B cell (primary cell): ENCODE data around the gene AMBRA1. TPM values are rescaled to one million over a fixed set of nuclear protein-coding genes. Genes with fewer than 3 reads are reported as not detected.

Experiments used
- ATAC-seq: fragments of 200-7000 bp; cut with Tn5 transposase; one replicate; pipeline ENCODE4 v1.10.0; 2021; ENCODE audit warnings: low read depth, mild to moderate bottlenecking, moderate number of reproducible peaks, moderate library complexity
- CTCF ChIA-PET: fragments of 350-600 bp; sonication (Branson Sonifier 250); formaldehyde crosslinking; loops from one replicate; lab custom pipeline; 2021; ENCODE audit warnings: antibody characterized with exemption, inconsistent platforms; lab: Charles Lee
- POLR2A ChIA-PET: fragments of 350-600 bp; sonication (Branson Sonifier 250); formaldehyde crosslinking; loops from one replicate; lab custom pipeline; 2021; ENCODE audit warnings: antibody characterized with exemption; lab: Charles Lee
- DNase-seq: peaks from one replicate; pipeline ENCODE4 v3.0.0; 2013
- H2AFZ ChIP-seq: 2 replicates; pipeline ENCODE4 v1.6.1; 2012; ENCODE audit warnings: mild to moderate bottlenecking, low read depth, low read length; ENCODE audit not compliant: insufficient read depth, poor library complexity, severe bottlenecking
- H3K27ac ChIP-seq, 2 donors: 1 replicate in 1 of 2; 2 replicates in 1 of 2; pipeline ENCODE4 v1.5.1; 2012 to 2013; ENCODE audit warnings: low read length in 2 of 2, mild to moderate bottlenecking in 2 of 2, moderate library complexity in 1 of 2
- H3K27me3 ChIP-seq, 4 experiments: fragments of 200-600 bp in 1 of 4; sonication (generic) in 1 of 4; replicated peaks in 1 of 4; 1 replicate in 2 of 4; 2 replicates in 2 of 4; pipeline versions ENCODE4 v1.6.1 to v1.7.0; 2013 to 2016; ENCODE audit warnings: low read length in 3 of 4, mild to moderate bottlenecking in 2 of 4, mixed read lengths in 1 of 4, moderate library complexity in 1 of 4; ENCODE audit not compliant: insufficient read depth in 4 of 4, control insufficient read depth in 3 of 4; ENCODE audit errors: control extremely low read depth in 1 of 4
- H3K36me3 ChIP-seq, 2 experiments: replicated peaks in 1 of 2; 1 replicate in 1 of 2; 2 replicates in 1 of 2; pipeline versions ENCODE4 v1.6.1 to v1.7.1; 2013; ENCODE audit warnings: low read length in 1 of 2; ENCODE audit not compliant: insufficient read depth in 2 of 2, control insufficient read depth in 1 of 2; ENCODE audit errors: control extremely low read depth in 1 of 2, extremely low read depth in 1 of 2
- H3K4me1 ChIP-seq, 2 donors: fragments of 200-600 bp in 1 of 2; sonication (generic) in 1 of 2; 1 replicate in 1 of 2; 2 replicates in 1 of 2; pipeline versions ENCODE4 v1.5.1 to v1.6.1; 2013 to 2017; ENCODE audit warnings: low read length in 2 of 2; ENCODE audit not compliant: control insufficient read depth in 2 of 2, insufficient read depth in 2 of 2
- H3K4me2 ChIP-seq: replicated peaks from 2 replicates; pipeline ENCODE3; 2012; ENCODE audit warnings: mild to moderate bottlenecking, low read depth, low read length; ENCODE audit not compliant: poor library complexity, severe bottlenecking
- H3K4me3 ChIP-seq, 5 experiments: fragments of 200-600 bp in 1 of 5; sonication (generic) in 1 of 5; 1 replicate in 3 of 5; 2 replicates in 2 of 5; pipeline versions ENCODE4 v1.5.1 to v1.7.0; 2011 to 2016; ENCODE audit warnings: low read length in 4 of 5, mild to moderate bottlenecking in 4 of 5, low read depth in 2 of 5, control low read depth in 1 of 5, moderate library complexity in 1 of 5; ENCODE audit not compliant: insufficient read depth in 1 of 5; ENCODE audit errors: control extremely low read depth in 1 of 5, extremely low read depth in 1 of 5
- H3K79me2 ChIP-seq: fragments of 200-600 bp; sonication (generic); one replicate; pipeline ENCODE4 v1.6.0; 2016; ENCODE audit warnings: low read length; ENCODE audit not compliant: control insufficient read depth, insufficient read depth
- H3K9ac ChIP-seq: fragments of 200-600 bp; sonication (generic); 2 replicates; pipeline ENCODE4 v1.6.1; 2017; ENCODE audit warnings: mild to moderate bottlenecking, low read length, moderate library complexity
- H3K9me3 ChIP-seq, 3 donors: one replicate each; pipeline versions ENCODE4 v1.6.1 to v1.7.1; 2013; ENCODE audit warnings: low read length in 2 of 3; ENCODE audit not compliant: control insufficient read depth in 2 of 3, insufficient read depth in 1 of 3; ENCODE audit errors: control extremely low read depth in 1 of 3
- H4K20me1 ChIP-seq: 2 replicates; pipeline ENCODE4 v1.6.0; 2012; ENCODE audit warnings: mild to moderate bottlenecking, low read length; ENCODE audit not compliant: insufficient read depth, control insufficient read depth, poor library complexity, severe bottlenecking
- H3K27ac Mint-ChIP-seq: one replicate; pipeline ENCODE4 v1.8.0; 2021; ENCODE audit warnings: mixed read lengths
- H3K27me3 Mint-ChIP-seq: one replicate; pipeline ENCODE4 v1.8.0; 2021; ENCODE audit warnings: mixed read lengths
- H3K4me1 Mint-ChIP-seq: one replicate; pipeline ENCODE4 v1.8.0; 2021; ENCODE audit warnings: mixed read lengths
- H3K4me3 Mint-ChIP-seq: one replicate; pipeline ENCODE4 v1.8.0; 2021; ENCODE audit warnings: mixed read lengths
- H3K9me3 Mint-ChIP-seq: one replicate; pipeline ENCODE4 v1.8.0; 2022; ENCODE audit warnings: mixed read lengths; ENCODE audit not compliant: insufficient read depth
- EZH2 ChIP-seq: IDR thresholded peaks from 2 replicates; pipeline ENCODE4 v1.6.1; 2012; ENCODE audit warnings: borderline replicate concordance, low read depth, mild to moderate bottlenecking, moderate library complexity, low read length; ENCODE audit not compliant: insufficient read depth, poor library complexity, severe bottlenecking
- WGBS: methylation state at CpG from one replicate; pipeline ENCODE4 v1.1.5; 2013; ENCODE audit warnings: missing lambda C conversion rate; ENCODE audit not compliant: insufficient coverage; 5-methylcytosine and 5-hydroxymethylcytosine counted together
- intact Hi-C: fragments of 100-400 bp; cut with micrococcal nuclease; formaldehyde crosslinking; loops from one replicate; pipeline ENCODE4 v1.10.0; 2022
- polyA plus RNA-seq: library from polyadenylated mRNA; depleted of rRNA; stranded (reverse); fragments of >200 nt; gene quantifications from 2 replicates; pipeline ENCODE4 v1.2.3, GENCODE V29; 2012
- total RNA-seq, 2 donors: library from RNA; stranded (reverse); fragments of 120-200 nt in 1 of 2; gene quantifications; 1 replicate in 1 of 2; 2 replicates in 1 of 2; pipeline versions ENCODE4 v1.2.3 to v1.2.4, GENCODE V29; 2013 to 2022
- TF ChIP-seq, protein P1 (sequence below): fragments of 200-600 bp; IDR thresholded peaks from one replicate; pipeline ENCODE4 v1.8.0; 2022; ENCODE audit warnings: antibody characterized with exemption, mild to moderate bottlenecking

AMBRA1 gene
- total and polyA plus RNA-seq, 2 donors (not counting 1 experiment from before 2014, with no cell fraction given) = 13.8 to 36.1 TPM

DNA sequence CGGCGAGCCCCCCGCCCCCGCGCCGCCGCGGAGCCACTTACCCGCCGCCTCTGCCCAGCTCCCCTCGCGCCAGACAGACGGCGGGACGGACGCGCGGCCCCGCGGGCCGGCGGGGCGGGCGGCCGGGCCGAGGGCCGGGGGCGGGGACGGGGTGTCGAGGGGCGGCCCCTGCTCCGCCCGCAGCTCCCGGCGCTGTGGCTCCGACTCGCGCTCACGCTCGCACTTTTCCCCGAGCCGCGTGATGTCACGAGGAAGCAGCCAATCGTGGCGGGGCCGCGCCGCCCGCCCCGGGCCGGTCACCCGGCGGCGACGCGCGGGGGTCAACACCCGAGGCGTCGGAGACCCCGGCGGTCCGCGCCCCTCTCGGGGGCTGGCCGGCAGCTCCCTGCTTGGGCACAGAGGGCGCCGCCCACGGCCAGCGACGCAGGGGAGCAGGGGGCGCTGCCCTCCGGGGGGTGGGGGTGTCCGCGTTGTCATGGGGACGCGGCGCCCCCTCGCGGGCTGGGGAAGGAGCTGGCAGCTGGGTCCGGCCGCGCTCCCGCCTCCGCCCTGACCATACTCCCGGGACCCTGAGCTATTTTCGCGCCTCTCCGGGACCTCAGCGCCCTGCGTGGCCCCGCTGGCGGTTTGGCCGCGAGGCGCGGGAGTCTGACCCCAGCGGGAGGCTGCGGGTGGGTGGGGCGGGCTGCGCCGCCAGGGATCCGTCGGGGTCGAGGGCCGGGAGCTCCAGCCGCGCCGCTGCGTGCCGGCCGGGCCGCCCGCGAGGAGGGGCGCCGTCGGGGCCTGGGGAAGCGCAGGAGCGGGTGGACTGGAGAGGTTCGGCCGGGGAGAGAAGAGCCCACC lies 202.0 kb downstream of the AMBRA1 start, which contains the start of gene CHRM4:
TSS of gene CHRM4 (minus strand) at position 199 of the 843 bp plus-strand sequence. CDS start 5,219 bp downstream, outside the sequence.
- H3K4me2 ChIP-seq = peak within 1 kb of the TSS; percentile 77
- H3K9me3 ChIP-seq = peaks cover 0 to 24% (median 0%) of the 10 kb centered on the region in 3 donors
- CTCF ChIA-PET = interaction anchor here (1.0 to 1.8 kb wide), 3 partner anchors 76 to 137 kb away, joined by 3 to 4 read pairs (median 4); no protein-coding TSS in a partner anchor
- H3K27ac ChIP-seq = no peak within 1 kb of the TSS
- TF ChIP-seq, protein P1, sequence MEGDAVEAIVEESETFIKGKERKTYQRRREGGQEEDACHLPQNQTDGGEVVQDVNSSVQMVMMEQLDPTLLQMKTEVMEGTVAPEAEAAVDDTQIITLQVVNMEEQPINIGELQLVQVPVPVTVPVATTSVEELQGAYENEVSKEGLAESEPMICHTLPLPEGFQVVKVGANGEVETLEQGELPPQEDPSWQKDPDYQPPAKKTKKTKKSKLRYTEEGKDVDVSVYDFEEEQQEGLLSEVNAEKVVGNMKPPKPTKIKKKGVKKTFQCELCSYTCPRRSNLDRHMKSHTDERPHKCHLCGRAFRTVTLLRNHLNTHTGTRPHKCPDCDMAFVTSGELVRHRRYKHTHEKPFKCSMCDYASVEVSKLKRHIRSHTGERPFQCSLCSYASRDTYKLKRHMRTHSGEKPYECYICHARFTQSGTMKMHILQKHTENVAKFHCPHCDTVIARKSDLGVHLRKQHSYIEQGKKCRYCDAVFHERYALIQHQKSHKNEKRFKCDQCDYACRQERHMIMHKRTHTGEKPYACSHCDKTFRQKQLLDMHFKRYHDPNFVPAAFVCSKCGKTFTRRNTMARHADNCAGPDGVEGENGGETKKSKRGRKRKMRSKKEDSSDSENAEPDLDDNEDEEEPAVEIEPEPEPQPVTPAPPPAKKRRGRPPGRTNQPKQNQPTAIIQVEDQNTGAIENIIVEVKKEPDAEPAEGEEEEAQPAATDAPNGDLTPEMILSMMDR = no peak
- TF ChIP-seq EZH2 = no peak
- no peak within 1 kb of the TSS for H2AFZ ChIP-seq
- intact Hi-C loops = loop anchor here (1.0 kb wide), 1 partner anchor 11 kb away; no protein-coding TSS in a partner anchor
- POLR2A ChIA-PET = no interaction called here
- H3K27me3 Mint-ChIP-seq = peaks cover 37% of the 10 kb centered on the region
- H3K4me1 ChIP-seq = peaks cover 28 to 43% of the 10 kb centered on the region in 2 donors
- peak within 1 kb of the TSS in 1 of 5 experiments; percentile 16 for H3K4me3 ChIP-seq
- WGBS = 2% methylated on average over 123 of the region's 123 CpGs
- peak within 1 kb of the TSS; percentile 76 for H3K4me3 Mint-ChIP-seq
- peaks cover 0 to 56% (median 35%) of the 10 kb centered on the region in 4 experiments for H3K27me3 ChIP-seq
- H3K9ac ChIP-seq = peak within 1 kb of the TSS; percentile 20
- DNase-seq (no peak), ATAC-seq (no peak)
- H4K20me1 ChIP-seq = peaks cover 21% of the 10 kb centered on the region
- no peak within 1 kb of the TSS for H3K27ac Mint-ChIP-seq
- H3K4me1 Mint-ChIP-seq = peaks cover 19% of the 10 kb centered on the region
- no peaks in the 10 kb centered on the region for H3K79me2 ChIP-seq
- H3K36me3 ChIP-seq = no peaks in the 10 kb centered on the region
- no peaks in the 10 kb centered on the region for H3K9me3 Mint-ChIP-seq

DNA sequence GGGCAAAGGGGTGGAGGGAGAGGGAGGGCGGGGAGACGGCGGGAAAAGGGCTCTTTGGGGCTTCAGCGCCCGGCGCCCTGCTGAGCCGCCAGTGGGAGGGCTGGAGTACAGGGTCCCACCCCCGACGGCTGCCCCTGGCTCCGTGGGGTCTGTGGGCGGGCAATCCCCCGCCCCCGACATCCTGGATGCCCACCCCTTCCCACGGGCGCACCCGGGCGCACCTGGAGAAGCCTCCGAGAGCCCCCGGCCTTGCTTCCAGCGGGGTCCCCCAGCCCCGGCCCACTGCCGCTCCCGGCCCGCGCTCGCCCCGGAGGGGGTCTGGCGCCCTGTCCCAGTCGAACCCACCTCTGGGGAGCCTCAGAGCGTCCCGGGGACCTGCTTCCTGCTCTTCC lies 202.6 kb downstream of the AMBRA1 start:
- H3K4me1 ChIP-seq = peaks cover 28 to 43% of the 10 kb centered on the region in 2 donors
- DNase-seq (no peak), ATAC-seq (no peak)
- Mint-ChIP-seq H3K4me3 (no peak overlapping the region), H3K27ac (no peak overlapping the region), H3K9me3 (no peaks in the 10 kb centered on the region), H3K27me3 (peaks cover 43% of the 10 kb centered on the region), H3K4me1 (peaks cover 19% of the 10 kb centered on the region)
- no peak overlapping the region for H3K9ac ChIP-seq
- H4K20me1 ChIP-seq = peaks cover 21% of the 10 kb centered on the region
- ChIA-PET CTCF (interaction anchor here (1.8 kb wide), 1 partner anchor 75 kb away, joined by 4 read pairs; no protein-coding TSS in a partner anchor), POLR2A (interaction anchor here (0.7 kb wide), 1 partner anchor 13 kb away, joined by 5 read pairs; no protein-coding TSS in a partner anchor)
- H3K4me3 ChIP-seq = no peak overlapping the region
- intact Hi-C loops = no loop called here
- TF ChIP-seq EZH2 = no peak
- TF ChIP-seq, protein P1 = no peak
- H3K9me3 ChIP-seq = peaks cover 0 to 26% (median 0%) of the 10 kb centered on the region in 3 donors
- H3K27me3 ChIP-seq = peaks cover 0 to 62% (median 38%) of the 10 kb centered on the region in 4 experiments
- no peaks in the 10 kb centered on the region for H3K36me3 ChIP-seq
- peak overlapping the region; percentile 77 for H3K4me2 ChIP-seq
- no peak overlapping the region for H2AFZ ChIP-seq
- 4% methylated on average over 31 of the region's 31 CpGs for WGBS
- H3K27ac ChIP-seq = no peak overlapping the region
- no peaks in the 10 kb centered on the region for H3K79me2 ChIP-seq
